SK-N-SH treated with all-trans-retinoic acid at 6 μM for 48 hours (cell line): Measurements from ENCODE around the gene XRCC1.

ENCODE experiments used
- ARNTL ChIP-seq: fragments of 450-650 bp; formaldehyde crosslinking; IDR thresholded peaks from 2 replicates; pipeline ENCODE4 v1.5.0; 2020; ENCODE audit warnings: low read depth, mild to moderate bottlenecking, moderate library complexity, borderline replicate concordance
- BACH2 ChIP-seq: fragments of 250-450 bp; sonication (Bioruptor Pico); IDR thresholded peaks from 2 replicates; pipeline ENCODE4 v1.9.0; 2021; ENCODE audit warnings: mild to moderate bottlenecking, borderline replicate concordance
- TCF4 ChIP-seq: fragments of 250-450 bp; sonication (Bioruptor Pico); IDR thresholded peaks from 2 replicates; pipeline ENCODE4 v1.8.0; 2021; ENCODE audit warnings: mild to moderate bottlenecking, moderate library complexity, borderline replicate concordance
- ZFP30 ChIP-seq: fragments of 450-650 bp; formaldehyde crosslinking; IDR thresholded peaks from 2 replicates; pipeline ENCODE4 v1.5.0; 2022; ENCODE audit warnings: mild to moderate bottlenecking, moderate library complexity
- ZNF70 ChIP-seq: fragments of 450-650 bp; formaldehyde crosslinking; IDR thresholded peaks from 2 replicates; pipeline ENCODE4 v1.5.0; 2020; ENCODE audit warnings: mild to moderate bottlenecking, moderate library complexity
- TF ChIP-seq, protein P1 (sequence below): fragments of 250-450 bp; sonication (Bioruptor Pico); IDR thresholded peaks from 2 replicates; pipeline ENCODE4 v1.5.0; 2020; ENCODE audit warnings: mild to moderate bottlenecking, moderate library complexity

- TF ChIP-seq BACH2 (CRISPR knock-in tag) (no peak), ZFP30 (CRISPR knock-in tag) (no peak), ZNF70 (CRISPR knock-in tag) (no peak), ARNTL (no peak), TCF4 (CRISPR knock-in tag) (no peak)
- TF ChIP-seq, protein P1, sequence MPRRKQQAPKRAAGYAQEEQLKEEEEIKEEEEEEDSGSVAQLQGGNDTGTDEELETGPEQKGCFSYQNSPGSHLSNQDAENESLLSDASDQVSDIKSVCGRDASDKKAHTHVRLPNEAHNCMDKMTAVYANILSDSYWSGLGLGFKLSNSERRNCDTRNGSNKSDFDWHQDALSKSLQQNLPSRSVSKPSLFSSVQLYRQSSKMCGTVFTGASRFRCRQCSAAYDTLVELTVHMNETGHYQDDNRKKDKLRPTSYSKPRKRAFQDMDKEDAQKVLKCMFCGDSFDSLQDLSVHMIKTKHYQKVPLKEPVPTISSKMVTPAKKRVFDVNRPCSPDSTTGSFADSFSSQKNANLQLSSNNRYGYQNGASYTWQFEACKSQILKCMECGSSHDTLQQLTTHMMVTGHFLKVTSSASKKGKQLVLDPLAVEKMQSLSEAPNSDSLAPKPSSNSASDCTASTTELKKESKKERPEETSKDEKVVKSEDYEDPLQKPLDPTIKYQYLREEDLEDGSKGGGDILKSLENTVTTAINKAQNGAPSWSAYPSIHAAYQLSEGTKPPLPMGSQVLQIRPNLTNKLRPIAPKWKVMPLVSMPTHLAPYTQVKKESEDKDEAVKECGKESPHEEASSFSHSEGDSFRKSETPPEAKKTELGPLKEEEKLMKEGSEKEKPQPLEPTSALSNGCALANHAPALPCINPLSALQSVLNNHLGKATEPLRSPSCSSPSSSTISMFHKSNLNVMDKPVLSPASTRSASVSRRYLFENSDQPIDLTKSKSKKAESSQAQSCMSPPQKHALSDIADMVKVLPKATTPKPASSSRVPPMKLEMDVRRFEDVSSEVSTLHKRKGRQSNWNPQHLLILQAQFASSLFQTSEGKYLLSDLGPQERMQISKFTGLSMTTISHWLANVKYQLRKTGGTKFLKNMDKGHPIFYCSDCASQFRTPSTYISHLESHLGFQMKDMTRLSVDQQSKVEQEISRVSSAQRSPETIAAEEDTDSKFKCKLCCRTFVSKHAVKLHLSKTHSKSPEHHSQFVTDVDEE (CRISPR knock-in tag): no peak
Observed at GRCh38 chr19:43586346-43586745, 11.0 kb upstream of the XRCC1 start.
